HAP-1 (cell line): ENCODE measurements around the gene LARP1B.
A peak's percentile ranks its signal among the peaks of the same experiment; 100 is the strongest.
"Not testable (repeated sequence)": the region's sequence is repeated elsewhere in the genome, so short reads cannot be mapped to it uniquely, and the experiment has no call there.

Source experiments
- DNase-seq, 2 experiments: peaks; one replicate each; pipeline ENCODE4 v3.0.0-alpha.2; 2016 to 2020; ENCODE audit warnings: low spot score in 2 of 2
- H3K27me3 ChIP-seq: fragments of 250-450 bp; sonication (Bioruptor Pico); 2 replicates; pipeline ENCODE4 v1.5.1; 2020; ENCODE audit warnings: low read depth, mild to moderate bottlenecking, moderate library complexity
- H3K36me3 ChIP-seq: fragments of 250-450 bp; sonication (Bioruptor Pico); replicated peaks from 2 replicates; pipeline ENCODE4 v1.5.1; 2020; ENCODE audit warnings: mild to moderate bottlenecking
- H3K4me1 ChIP-seq: fragments of 250-450 bp; sonication (Bioruptor Pico); 2 replicates; pipeline ENCODE4 v1.5.1; 2020; ENCODE audit warnings: mild to moderate bottlenecking
- H3K4me3 ChIP-seq: fragments of 250-450 bp; sonication (Bioruptor Pico); 2 replicates; pipeline ENCODE4 v1.5.1; 2020; ENCODE audit warnings: mild to moderate bottlenecking, moderate library complexity
- H3K9me3 ChIP-seq: fragments of 250-450 bp; sonication (Bioruptor Pico); 2 replicates; pipeline ENCODE4 v1.5.1; 2020; ENCODE audit warnings: mild to moderate bottlenecking, moderate library complexity
- in situ Hi-C: fragments of 300-500 bp; cut with MboI; formaldehyde crosslinking; loops from 3 replicates; pipeline ENCODE4 v1.14.3; 2020; ENCODE audit warnings: low sequenced_read_pairs, inconsistent platforms, mixed read lengths

LARP1B gene

GRCh38 chr4:128220286-128221235, 159.4 kb downstream of the LARP1B start:
- no peak overlapping the region for H3K4me3 ChIP-seq
- in situ Hi-C loops: no loop called here
- peak in 1 of 2 experiments; percentile 62 for DNase-seq

DNA sequence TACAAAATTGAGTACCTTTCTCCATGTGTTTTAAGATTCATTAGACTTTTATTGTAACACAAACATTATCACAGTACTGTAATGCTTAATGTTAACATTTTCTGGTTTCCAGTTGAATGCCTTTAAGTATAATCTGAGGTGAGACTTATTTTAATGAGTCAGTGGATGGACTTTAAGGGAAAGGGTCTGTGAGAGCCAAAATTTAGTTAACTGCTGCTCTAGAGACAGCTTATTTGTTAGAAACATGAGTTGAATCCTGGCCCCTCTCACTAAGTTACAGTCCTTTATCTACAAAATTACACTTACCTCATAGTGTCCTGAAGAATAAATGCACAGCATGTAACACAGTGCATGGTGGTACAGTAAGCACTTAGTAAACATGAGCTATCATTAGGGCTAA, 160.5 kb downstream of the LARP1B start:
- no peaks in the 10 kb centered on the region for H3K27me3 ChIP-seq
- H3K36me3 ChIP-seq: no peaks in the 10 kb centered on the region
- no peaks in the 10 kb centered on the region for H3K4me1 ChIP-seq
- H3K9me3 ChIP-seq: no peaks in the 10 kb centered on the region
- in situ Hi-C loops: no loop called here
- H3K4me3 ChIP-seq: no peak overlapping the region
- no peak for DNase-seq

More at GRCh38 chr4:128220286-128221235, 159.4 kb downstream of the LARP1B start:
- Histone ChIP-seq H3K9me3 (no peaks in the 10 kb centered on the region), H3K36me3 (no peaks in the 10 kb centered on the region), H3K27me3 (no peaks in the 10 kb centered on the region), H3K4me1 (no peaks in the 10 kb centered on the region)

GRCh38 chr4:128225148-128225547, 164.0 kb downstream of the LARP1B start:
- H3K4me3 ChIP-seq: no peak overlapping the region
- in situ Hi-C loops: no loop called here
- no peaks in the 10 kb centered on the region for H3K9me3 ChIP-seq
- H3K4me1 ChIP-seq: no peaks in the 10 kb centered on the region
- peak in 1 of 2 experiments; percentile 49 for DNase-seq
- H3K36me3 ChIP-seq: no peaks in the 10 kb centered on the region
- H3K27me3 ChIP-seq: no peaks in the 10 kb centered on the region

GRCh38 chr4:128227991-128228571, 167.0 kb downstream of the LARP1B start:
- H3K4me3 ChIP-seq: no peak overlapping the region
- no peaks in the 10 kb centered on the region for H3K36me3 ChIP-seq
- no peaks in the 10 kb centered on the region for H3K4me1 ChIP-seq
- no peak for DNase-seq
- H3K27me3 ChIP-seq: no peaks in the 10 kb centered on the region
- H3K9me3 ChIP-seq: no peaks in the 10 kb centered on the region
- in situ Hi-C loops: no loop called here

DNA sequence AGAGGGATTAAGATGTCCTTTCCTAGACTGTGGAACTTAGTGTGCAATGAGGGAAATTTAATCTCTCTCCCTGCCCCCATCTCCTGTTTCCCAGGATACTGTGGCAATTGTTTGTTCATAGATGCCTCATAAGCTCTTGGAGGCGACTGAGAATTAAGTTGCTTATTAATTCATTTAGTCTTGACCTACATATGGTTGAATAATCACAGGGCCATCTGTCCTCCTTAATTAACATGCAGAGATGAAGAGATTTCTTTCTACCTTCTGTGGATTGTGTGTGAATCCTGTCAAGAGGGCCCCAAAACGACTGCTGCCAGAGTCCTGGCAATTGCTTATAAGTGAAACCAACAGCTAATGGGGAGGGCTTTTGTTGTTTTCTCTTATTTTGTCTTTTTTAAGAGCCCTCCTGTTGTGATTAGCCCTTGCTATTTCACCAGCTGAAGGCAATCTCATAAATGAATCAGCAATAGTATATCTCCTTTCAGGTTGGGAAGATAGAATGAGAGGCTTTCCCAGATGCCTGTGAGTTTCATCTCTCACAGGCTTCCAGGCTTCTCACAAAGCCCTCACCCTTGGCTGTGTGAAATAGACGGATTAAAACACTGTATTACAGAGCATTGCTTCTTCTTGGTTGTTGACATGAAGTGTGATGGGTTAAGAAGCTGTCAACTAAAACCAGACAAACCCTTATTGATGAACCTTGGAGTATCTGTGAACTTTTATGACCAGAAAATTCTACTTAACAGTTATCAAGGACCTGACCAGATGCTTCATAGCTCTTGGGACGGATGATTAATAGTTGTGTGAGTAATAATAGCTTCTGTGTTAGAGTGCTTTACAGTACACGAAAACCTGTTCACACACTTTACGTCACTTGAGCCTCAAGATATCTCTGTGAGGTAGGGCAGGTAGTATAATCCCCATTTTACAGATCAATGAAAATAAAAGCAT, 168.0 kb downstream of the LARP1B start:
- no peaks in the 10 kb centered on the region for H3K4me1 ChIP-seq
- in situ Hi-C loops: no loop called here
- H3K4me3 ChIP-seq: no peak overlapping the region
- H3K27me3 ChIP-seq: no peaks in the 10 kb centered on the region
- DNase-seq: no peak
- H3K36me3 ChIP-seq: no peaks in the 10 kb centered on the region
- H3K9me3 ChIP-seq: no peaks in the 10 kb centered on the region

GRCh38 chr4:128232719-128233118, 171.6 kb downstream of the LARP1B start:
- Histone ChIP-seq H3K27me3 (no peaks in the 10 kb centered on the region), H3K4me3 (no peak overlapping the region), H3K4me1 (no peaks in the 10 kb centered on the region), H3K9me3 (no peaks in the 10 kb centered on the region), H3K36me3 (no peaks in the 10 kb centered on the region)
- in situ Hi-C loops: no loop called here
- DNase-seq: no peak

DNA sequence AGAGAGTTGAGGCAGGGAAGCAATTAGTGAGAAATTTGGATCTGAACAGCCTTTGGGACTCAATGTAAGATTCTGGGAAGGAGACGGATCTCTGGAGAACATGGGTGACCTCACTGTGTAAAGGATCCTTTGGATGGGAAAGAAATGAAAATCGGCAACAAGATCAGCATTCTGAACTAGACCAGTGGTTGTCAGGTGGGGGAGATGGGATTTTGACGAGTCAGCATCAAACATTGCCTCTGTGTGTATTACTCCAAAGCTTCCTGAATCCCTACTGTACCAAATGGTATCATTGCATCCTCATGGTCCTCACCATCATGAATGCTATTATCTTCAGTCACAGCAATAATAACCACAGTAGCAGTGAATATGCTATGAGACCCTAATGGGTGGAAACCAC, 173.7 kb downstream of the LARP1B start:
- Histone ChIP-seq H3K9me3 (no peaks in the 10 kb centered on the region), H3K4me1 (no peaks in the 10 kb centered on the region), H3K4me3 (no peak overlapping the region), H3K27me3 (no peaks in the 10 kb centered on the region), H3K36me3 (no peaks in the 10 kb centered on the region)
- DNase-seq: no peak
- in situ Hi-C loops: no loop called here

DNA sequence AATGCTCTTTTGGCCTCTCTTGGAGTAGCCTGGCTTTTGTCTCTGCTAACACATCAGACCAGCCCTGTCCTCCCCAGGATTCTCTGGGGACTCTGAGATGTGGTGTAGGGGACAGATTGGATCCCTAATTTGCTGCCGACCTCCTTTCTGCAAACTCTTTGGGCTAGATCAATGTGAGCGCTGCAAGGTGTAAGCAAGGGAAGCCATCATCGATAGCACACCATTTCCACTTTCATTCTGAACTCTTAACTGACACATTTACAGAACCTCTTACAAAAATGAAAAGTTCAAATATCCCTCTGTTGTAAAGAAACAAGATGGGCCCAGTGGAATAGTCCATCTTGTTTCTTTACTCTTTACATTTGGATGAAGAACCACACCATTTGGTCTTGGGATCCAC, 179.9 kb downstream of the LARP1B start:
- no peaks in the 10 kb centered on the region for H3K36me3 ChIP-seq
- DNase-seq: no peak
- in situ Hi-C loops: no loop called here
- no peaks in the 10 kb centered on the region for H3K4me1 ChIP-seq
- H3K27me3 ChIP-seq: no peaks in the 10 kb centered on the region
- no peaks in the 10 kb centered on the region for H3K9me3 ChIP-seq
- no peak overlapping the region for H3K4me3 ChIP-seq

- no peak for DNase-seq
- no peak overlapping the region for H3K4me3 ChIP-seq
- in situ Hi-C loops: no loop called here
- no peaks in the 10 kb centered on the region for H3K27me3 ChIP-seq
- no peaks in the 10 kb centered on the region for H3K9me3 ChIP-seq
- H3K36me3 ChIP-seq: no peaks in the 10 kb centered on the region
- no peaks in the 10 kb centered on the region for H3K4me1 ChIP-seq
These were observed 180.4 kb downstream of the LARP1B start for GRCh38 chr4:128241425-128241913.

GRCh38 chr4:128241981-128242380, 180.9 kb downstream of the LARP1B start:
- DNase-seq: no peak
- in situ Hi-C loops: no loop called here
- Histone ChIP-seq H3K4me3 (no peak overlapping the region), H3K36me3 (no peaks in the 10 kb centered on the region), H3K9me3 (no peaks in the 10 kb centered on the region), H3K27me3 (no peaks in the 10 kb centered on the region), H3K4me1 (no peaks in the 10 kb centered on the region)

- Histone ChIP-seq H3K4me3 (no peak overlapping the region), H3K4me1 (no peaks in the 10 kb centered on the region), H3K9me3 (no peaks in the 10 kb centered on the region), H3K36me3 (no peaks in the 10 kb centered on the region), H3K27me3 (no peaks in the 10 kb centered on the region)
- DNase-seq: no peak
- in situ Hi-C loops: no loop called here
These were observed 181.5 kb downstream of the LARP1B start for GRCh38 chr4:128242601-128243000.

- DNase-seq: no peak
- no peaks in the 10 kb centered on the region for H3K27me3 ChIP-seq
- H3K36me3 ChIP-seq: no peaks in the 10 kb centered on the region
- H3K4me1 ChIP-seq: no peaks in the 10 kb centered on the region
- no peaks in the 10 kb centered on the region for H3K9me3 ChIP-seq
- in situ Hi-C loops: no loop called here
- no peak overlapping the region for H3K4me3 ChIP-seq
These were observed 183.3 kb downstream of the LARP1B start for GRCh38 chr4:128244379-128244778.

DNA sequence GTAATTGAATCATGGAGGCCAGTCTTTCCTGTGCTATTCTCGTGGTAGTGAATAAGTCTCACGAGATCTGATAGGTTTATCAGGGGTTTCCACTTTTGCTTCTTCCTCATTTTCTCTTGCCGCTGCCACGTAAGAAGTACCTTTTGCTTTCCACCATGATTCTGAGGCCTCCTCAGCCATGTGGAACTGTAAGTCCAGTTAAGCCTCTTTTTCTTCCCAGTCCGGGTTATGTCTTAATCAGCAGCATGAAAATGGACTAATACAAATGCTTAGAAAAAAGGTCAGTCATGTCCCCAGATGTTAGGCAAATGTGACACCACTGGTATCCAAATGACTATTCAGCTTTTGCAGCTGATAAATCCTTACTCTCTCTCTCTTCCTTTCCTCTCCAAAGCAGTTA, 184.3 kb downstream of the LARP1B start:
- H3K4me1 ChIP-seq, in situ Hi-C loops: not testable (repeated sequence)

More for the DNA sequence above, 184.3 kb downstream of the LARP1B start:
- H3K36me3 ChIP-seq, H3K27me3 ChIP-seq, DNase-seq, H3K4me3 ChIP-seq, H3K9me3 ChIP-seq: not testable (repeated sequence)
